Measurements from ENCODE around the gene ZNF28.
"Not testable (repeated sequence)": the region's sequence is repeated elsewhere in the genome, so short reads cannot be mapped to it uniquely, and the experiment has no call there.

The ZNF28 gene

GRCh38 chr19:52756447-52756846 lies 65.0 kb downstream of the ZNF28 start:
- not testable (repeated sequence) for DNase-seq

GRCh38 chr19:52749780-52750179 lies 71.7 kb downstream of the ZNF28 start:
- no peak for DNase-seq

- no peak for DNase-seq
Measured at GRCh38 chr19:52748336-52748950, 73.0 kb downstream of the ZNF28 start.

All from stimulated activated CD4-positive, alpha-beta T cell treated with anti-CD3 and anti-CD28 coated beads, Interleukin-4, amount 100 ng/mL, for 1 hour (primary cell).